ENCODE measurements around the gene CEMIP.

DNA sequence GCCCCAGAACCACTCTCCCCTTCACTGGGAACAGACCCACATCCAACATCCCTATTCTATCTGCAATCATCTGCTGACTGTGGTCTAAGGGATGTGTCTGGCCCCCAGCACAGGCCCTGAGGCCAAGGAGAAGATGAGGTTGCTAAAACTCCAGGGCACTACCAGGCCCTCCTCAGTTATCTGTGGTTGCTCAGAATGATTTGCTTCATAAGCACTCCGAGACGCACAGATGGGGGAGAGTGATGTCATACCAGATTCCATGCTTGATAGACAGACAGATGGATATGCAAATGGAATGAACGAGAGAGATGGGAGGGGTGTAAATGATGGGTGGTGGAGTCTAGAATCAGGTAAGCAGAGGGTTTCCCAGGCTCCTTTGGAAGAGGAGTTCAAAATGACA, 57.8 kb downstream of the CEMIP start:
- TF ChIP-seq CTCF (IDR thresholded peaks at IDR 0.05) (no peak), SIN3A (IDR thresholded peaks at IDR 0.05; ENCODE audit: borderline replicate concordance, low read depth, low read length) (no peak), RFX5 (IDR thresholded peaks at IDR 0.05; ENCODE audit: low read length) (no peak), ZBTB33 (IDR thresholded peaks at IDR 0.05; ENCODE audit: borderline replicate concordance, low read depth) (no peak), SMC3 (IDR thresholded peaks at IDR 0.05; ENCODE audit: low read depth, low read length) (no peak), GATA2 (CRISPR knock-in tag; IDR thresholded peaks at IDR 0.05) (no peak), MEF2A (IDR thresholded peaks at IDR 0.05; ENCODE audit: borderline replicate concordance, low read depth) (no peak)
